OCI-LY3 (cell line): Measurements from ENCODE around the gene SH3BP2.

Source experiments
- EZH2phosphoT487 ChIP-seq: fragments of 200-600 bp; shearing (Covaris generic); IDR thresholded peaks from 2 replicates; pipeline ENCODE4 v1.6.1; 2018; ENCODE audit warnings: antibody characterized with exemption, mixed run types, low read depth
- TF ChIP-seq, protein P1 (sequence below): fragments of 200-600, 300-600 bp; sonication (generic); IDR thresholded peaks from 2 replicates; pipeline ENCODE4 v1.5.1; 2014; ENCODE audit warnings: antibody characterized with exemption, low read length, low read depth

DNA sequence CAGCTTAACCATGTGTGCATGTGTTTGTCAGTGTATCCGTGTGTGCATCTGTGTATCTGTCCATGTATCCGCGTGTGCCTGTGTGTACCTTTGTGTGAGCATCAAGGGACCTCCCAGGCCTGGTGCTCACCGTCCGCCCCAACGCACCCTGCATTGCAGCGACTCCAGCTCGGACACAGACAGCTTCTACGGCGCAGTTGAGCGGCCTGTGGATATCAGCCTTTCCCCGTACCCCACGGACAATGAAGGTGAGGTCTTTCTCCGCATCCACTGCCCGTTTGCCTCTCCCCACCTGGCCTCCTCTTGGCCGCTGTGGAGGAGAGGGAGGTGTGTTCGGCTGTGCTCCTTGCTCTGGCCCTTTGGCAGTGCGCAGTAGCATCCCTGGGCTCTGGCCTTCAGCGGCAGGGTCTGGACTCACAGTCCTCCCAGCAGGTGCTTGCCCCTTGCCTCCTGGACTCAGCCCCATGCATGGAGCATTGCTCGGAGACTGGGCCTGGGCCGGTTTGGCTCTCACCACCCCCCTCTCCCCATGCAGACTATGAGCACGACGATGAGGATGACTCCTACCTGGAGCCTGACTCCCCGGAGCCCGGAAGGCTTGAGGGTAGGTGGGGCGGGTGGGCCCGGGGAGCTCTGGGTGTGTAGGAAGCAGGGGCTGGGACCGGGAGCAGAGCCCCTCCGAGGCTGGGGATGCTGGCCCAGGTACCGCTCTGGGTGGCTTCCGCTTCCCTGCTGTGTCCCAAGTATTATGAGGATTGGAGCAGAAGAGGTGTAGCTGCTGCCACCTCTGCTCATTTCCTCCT, 34.4 kb downstream of the SH3BP2 start:
- TF ChIP-seq, protein P1, sequence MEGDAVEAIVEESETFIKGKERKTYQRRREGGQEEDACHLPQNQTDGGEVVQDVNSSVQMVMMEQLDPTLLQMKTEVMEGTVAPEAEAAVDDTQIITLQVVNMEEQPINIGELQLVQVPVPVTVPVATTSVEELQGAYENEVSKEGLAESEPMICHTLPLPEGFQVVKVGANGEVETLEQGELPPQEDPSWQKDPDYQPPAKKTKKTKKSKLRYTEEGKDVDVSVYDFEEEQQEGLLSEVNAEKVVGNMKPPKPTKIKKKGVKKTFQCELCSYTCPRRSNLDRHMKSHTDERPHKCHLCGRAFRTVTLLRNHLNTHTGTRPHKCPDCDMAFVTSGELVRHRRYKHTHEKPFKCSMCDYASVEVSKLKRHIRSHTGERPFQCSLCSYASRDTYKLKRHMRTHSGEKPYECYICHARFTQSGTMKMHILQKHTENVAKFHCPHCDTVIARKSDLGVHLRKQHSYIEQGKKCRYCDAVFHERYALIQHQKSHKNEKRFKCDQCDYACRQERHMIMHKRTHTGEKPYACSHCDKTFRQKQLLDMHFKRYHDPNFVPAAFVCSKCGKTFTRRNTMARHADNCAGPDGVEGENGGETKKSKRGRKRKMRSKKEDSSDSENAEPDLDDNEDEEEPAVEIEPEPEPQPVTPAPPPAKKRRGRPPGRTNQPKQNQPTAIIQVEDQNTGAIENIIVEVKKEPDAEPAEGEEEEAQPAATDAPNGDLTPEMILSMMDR: no peak
- TF ChIP-seq EZH2phosphoT487: no peak
